ENCODE data around the gene DDX4.
"Not testable (repeated sequence)": the region's sequence is repeated elsewhere in the genome, so short reads cannot be mapped to it uniquely, and the experiment has no call there.

The DDX4 gene

GRCh38 chr5:55771175-55771655, 33.4 kb downstream of the DDX4 start:
- H3K4me3 ChIP-seq (ENCODE audit: low read depth, low read length) = no peak overlapping the region
- no peak for TF ChIP-seq CTCF (IDR thresholded peaks at IDR 0.05; ENCODE audit: low read depth, low read length, missing control alignments)
- peak; percentile 5 for DNase-seq (ENCODE audit: low read depth)

GRCh38 chr5:55773057-55773456, 35.2 kb downstream of the DDX4 start:
- no peak for TF ChIP-seq CTCF (IDR thresholded peaks at IDR 0.05; ENCODE audit: low read depth, low read length, missing control alignments)
- H3K4me3 ChIP-seq (ENCODE audit: low read depth, low read length) = no peak overlapping the region
- no peak for DNase-seq (ENCODE audit: low read depth)

- no peak overlapping the region for H3K4me3 ChIP-seq (ENCODE audit: low read depth, low read length)
- no peak for DNase-seq (ENCODE audit: low read depth)
- no peak for TF ChIP-seq CTCF (IDR thresholded peaks at IDR 0.05; ENCODE audit: low read depth, low read length, missing control alignments)
Observed at GRCh38 chr5:55777332-55777731, 39.5 kb downstream of the DDX4 start.

GRCh38 chr5:55800924-55801323, 63.1 kb downstream of the DDX4 start:
- no peak overlapping the region for H3K4me3 ChIP-seq (ENCODE audit: low read depth, low read length)
- no peak for TF ChIP-seq CTCF (IDR thresholded peaks at IDR 0.05; ENCODE audit: low read depth, low read length, missing control alignments)
- no peak for DNase-seq (ENCODE audit: low read depth)

- not testable (repeated sequence) for DNase-seq (ENCODE audit: low read depth); H3K4me3 ChIP-seq (ENCODE audit: low read depth, low read length)
Observed at GRCh38 chr5:55808814-55809213, 71.0 kb downstream of the DDX4 start.

- not testable (repeated sequence) for H3K4me3 ChIP-seq (ENCODE audit: low read depth, low read length)
Observed at GRCh38 chr5:55815939-55816338, 78.1 kb downstream of the DDX4 start.

GRCh38 chr5:55816342-55816741, 78.5 kb downstream of the DDX4 start:
- no peak overlapping the region for H3K4me3 ChIP-seq (ENCODE audit: low read depth, low read length)
- no peak for TF ChIP-seq CTCF (IDR thresholded peaks at IDR 0.05; ENCODE audit: low read depth, low read length, missing control alignments)
- DNase-seq (ENCODE audit: low read depth) = no peak

More at GRCh38 chr5:55815939-55816338, 78.1 kb downstream of the DDX4 start:
- DNase-seq (ENCODE audit: low read depth) = not testable (repeated sequence)

GRCh38 chr5:55817030-55817429, 79.2 kb downstream of the DDX4 start:
- no peak overlapping the region for H3K4me3 ChIP-seq (ENCODE audit: low read depth, low read length)
- TF ChIP-seq CTCF (IDR thresholded peaks at IDR 0.05; ENCODE audit: low read depth, low read length, missing control alignments) = no peak
- DNase-seq (ENCODE audit: low read depth) = no peak

All from GM12864 (cell line).